A549 treated with AZD2906 at 1 μM for 4 hours (cell line): ENCODE results near the gene CLDN19. TPM values are rescaled to one million over a fixed set of nuclear protein-coding genes. Genes with fewer than 3 reads are reported as not detected.

Source experiments
- total RNA-seq: library from RNA; stranded (reverse); fragments of 200-300 nt; extraction: Qiagen RNA extraction; gene quantifications from 5 replicates; pipeline ENCODE4 v1.2.3, GENCODE V29; 2022

The CLDN19 gene, protein sequence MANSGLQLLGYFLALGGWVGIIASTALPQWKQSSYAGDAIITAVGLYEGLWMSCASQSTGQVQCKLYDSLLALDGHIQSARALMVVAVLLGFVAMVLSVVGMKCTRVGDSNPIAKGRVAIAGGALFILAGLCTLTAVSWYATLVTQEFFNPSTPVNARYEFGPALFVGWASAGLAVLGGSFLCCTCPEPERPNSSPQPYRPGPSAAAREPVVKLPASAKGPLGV
- not detected in 5 replicates for total RNA-seq

DNA sequence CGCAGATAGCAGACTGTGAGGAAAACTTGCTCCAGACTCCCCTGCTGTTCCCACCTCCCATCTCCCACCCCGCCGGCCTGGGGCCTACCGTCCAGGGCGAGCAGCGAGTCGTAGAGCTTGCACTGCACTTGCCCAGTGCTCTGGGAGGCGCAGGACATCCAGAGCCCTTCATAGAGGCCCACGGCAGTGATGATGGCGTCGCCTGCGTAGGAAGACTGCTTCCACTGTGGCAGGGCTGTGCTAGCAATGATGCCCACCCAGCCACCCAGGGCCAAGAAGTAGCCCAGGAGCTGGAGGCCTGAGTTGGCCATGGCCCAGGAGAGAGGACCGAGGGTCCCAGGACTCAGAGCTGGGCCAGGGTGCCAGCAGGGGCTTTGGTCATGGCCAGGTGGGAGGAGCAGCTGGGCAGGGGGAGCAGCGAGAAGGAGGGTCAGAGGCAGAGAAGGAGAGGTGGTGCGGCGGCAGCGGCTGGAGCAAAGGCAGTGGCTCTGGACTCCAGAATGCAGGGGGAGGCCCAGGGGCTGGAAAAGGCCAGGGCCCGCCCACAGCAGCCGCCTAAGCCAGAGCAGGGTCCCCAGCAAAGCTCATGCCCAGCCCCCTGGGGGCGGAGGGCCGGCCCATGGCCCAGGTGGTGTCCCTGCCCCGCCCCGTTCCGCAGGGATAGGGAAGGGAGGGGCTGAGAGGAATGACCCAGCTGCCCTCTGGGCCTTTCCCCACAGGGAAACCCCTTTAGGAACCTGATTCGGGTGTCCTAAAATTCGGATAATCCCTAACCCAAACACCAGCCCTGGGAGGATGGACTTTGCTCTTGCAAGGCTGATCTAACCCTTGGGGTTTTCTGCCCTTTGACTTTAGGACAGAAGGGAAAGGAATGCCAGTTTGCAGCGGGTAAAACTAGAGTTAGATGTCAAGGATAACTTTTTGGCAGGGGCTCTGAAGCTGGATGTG, at the start of gene CLDN19:
TSS of gene CLDN19 (minus strand) at position 484 of the 948 bp plus-strand sequence. CDS start at position 311, 173 bp downstream.

DNA sequence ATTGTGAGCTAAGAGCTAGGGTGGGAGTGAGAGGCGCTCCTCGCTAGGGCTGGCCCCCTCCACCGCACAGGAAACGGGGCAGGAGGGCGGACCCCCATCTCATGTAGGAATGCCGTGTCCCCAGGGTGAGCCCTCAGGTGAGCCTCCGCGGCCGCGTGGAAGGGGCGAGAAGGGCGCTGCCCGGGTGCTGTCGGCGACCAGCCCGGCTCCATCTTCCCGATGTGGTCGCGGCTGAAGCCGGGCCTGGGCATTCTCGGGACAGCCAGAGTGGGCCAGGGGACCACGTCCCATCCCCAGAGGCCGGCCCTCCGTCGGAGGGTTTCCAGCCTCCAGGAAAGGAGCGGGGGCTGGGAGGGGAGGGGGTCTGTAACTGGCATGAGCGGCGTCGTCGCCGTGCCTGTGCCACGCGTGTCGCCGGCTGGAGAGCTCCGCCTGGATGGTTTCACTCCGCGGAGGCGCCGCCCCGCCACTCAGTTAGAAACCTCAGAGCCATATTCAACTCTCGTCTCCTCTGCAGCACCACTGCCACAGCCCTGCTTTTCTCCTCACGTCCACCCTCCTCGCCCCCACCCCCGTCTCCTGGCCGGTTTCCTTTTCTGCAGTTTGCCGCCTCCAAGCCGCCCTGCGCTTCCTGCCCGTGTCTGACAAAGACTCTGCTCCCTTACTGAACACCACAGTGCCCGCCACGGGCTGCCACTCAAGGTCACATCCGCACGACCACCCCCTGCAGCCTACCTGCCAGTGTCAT, 45.1 kb upstream of the CLDN19 start, which contains the start of gene TMEM269:
TSS of gene TMEM269 (plus strand) at position 46 of the 748 bp plus-strand sequence. CDS start 4,903 bp downstream, outside the sequence.

DNA sequence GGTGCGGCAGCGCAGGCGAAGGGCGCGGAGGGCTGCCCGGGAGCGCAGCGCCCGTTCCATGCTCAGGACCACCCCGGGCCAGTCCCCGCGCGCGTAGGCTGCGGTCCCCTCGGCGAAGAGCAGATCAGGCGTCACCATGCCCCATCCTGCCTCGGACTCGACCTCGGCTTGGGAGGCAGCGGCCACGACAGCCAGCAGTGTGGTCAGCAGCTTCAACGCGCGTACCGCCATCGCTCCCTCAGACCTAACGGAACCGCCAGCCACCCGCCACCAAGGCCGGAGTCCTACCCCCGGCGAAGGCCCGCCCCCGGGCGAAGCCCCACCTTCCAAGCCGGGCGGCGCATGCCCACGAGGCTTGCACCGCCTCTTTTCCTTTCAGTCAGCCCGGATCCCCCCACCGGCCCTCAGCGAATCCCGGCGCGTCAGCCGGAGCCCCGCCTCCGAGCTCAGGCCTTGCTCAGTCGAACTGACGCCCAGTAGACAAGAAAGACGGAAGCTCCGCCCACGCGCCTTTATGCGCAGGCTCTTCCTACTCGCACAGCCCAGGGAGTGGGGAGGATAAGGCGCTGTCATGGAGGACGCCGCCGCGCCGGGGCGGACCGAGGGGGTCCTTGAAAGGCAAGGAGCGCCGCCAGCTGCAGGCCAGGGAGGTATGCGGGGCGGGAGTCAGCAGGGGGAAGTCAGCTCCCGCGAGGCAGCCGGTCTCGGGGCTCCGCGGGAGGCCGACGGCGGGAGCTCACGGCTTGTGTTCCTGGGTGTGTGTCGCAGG, 26.9 kb upstream of the CLDN19 start, which contains the start of the genes C1orf50 and P3H1:
TSS of gene C1orf50 (plus strand) at position 509 of the 769 bp plus-strand sequence. CDS start at position 572, 63 bp downstream.
TSS of gene P3H1 (minus strand) at position 288 of the 769 bp plus-strand sequence. CDS start at position 231, 57 bp downstream.

Other genes starting within 250 kb of the CLDN19 start
- gene PPIH, start 81.8 kb downstream of the CLDN19 start, total RNA-seq, result 56.2 to 70.6 TPM (median 61.6 TPM) in 5 replicates
- 725 to 772 TPM (median 737 TPM) in 5 replicates for gene YBX1, start 57.8 kb downstream of the CLDN19 start, total RNA-seq
- gene P3H1, start 26.8 kb upstream of the CLDN19 start, total RNA-seq, result 26.4 to 32.6 TPM (median 31.3 TPM) in 5 replicates
- gene C1orf50, start 27.0 kb upstream of the CLDN19 start, total RNA-seq, result 2.6 to 4.5 TPM (median 3.1 TPM) in 5 replicates
- 0.05 to 0.22 TPM (median 0.10 TPM) in 5 replicates for gene TMEM269, start 44.8 kb upstream of the CLDN19 start, total RNA-seq
- 3.1 to 4.6 TPM (median 3.8 TPM) in 5 replicates for gene ERMAP, start 76.9 kb upstream of the CLDN19 start, total RNA-seq
- 11.6 to 14.8 TPM (median 14.6 TPM) in 5 replicates for gene SVBP, start 77.2 kb upstream of the CLDN19 start, total RNA-seq
- 5.6 to 7.3 TPM (median 7.0 TPM) in 5 replicates for gene ZNF691, start 106.4 kb upstream of the CLDN19 start, total RNA-seq
- 94.7 to 148 TPM (median 113 TPM) in 5 replicates for gene SLC2A1, start 218.6 kb upstream of the CLDN19 start, total RNA-seq